ENCODE results near the gene UGT2B28. TPM values are rescaled to one million over a fixed set of nuclear protein-coding genes. Genes with fewer than 3 reads are reported as not detected.
A peak's percentile ranks its signal among the peaks of the same experiment; 100 is the strongest.
"Not testable (repeated sequence)": the region's sequence is repeated elsewhere in the genome, so short reads cannot be mapped to it uniquely, and the experiment has no call there.

Gene UGT2B28
- polyA plus RNA-seq, 1 of the 3 experiments (the other 2 are of a cell fraction): not detected

GRCh38 chr4:69309549-69310076 lies 29.3 kb downstream of the UGT2B28 start:
- DNase-seq; H2AFZ ChIP-seq (ENCODE audit: low read depth); POLR2A ChIA-PET; H3K9me3 ChIP-seq; H3K27ac ChIP-seq (ENCODE audit: low read depth in 2 of 2, low read length in 1 of 2); H3K9me2 ChIP-seq; H3K36me3 ChIP-seq (replicated peaks in 1 of 2; ENCODE audit: control insufficient read depth in 1 of 2, insufficient read depth in 2 of 2, low read length in 1 of 2); H3F3A ChIP-seq (replicated peaks; ENCODE audit: insufficient read depth); H3K27me3 ChIP-seq (ENCODE audit: insufficient read depth); H4K20me1 ChIP-seq (ENCODE audit: insufficient read depth); H3K4me3 ChIP-seq (ENCODE audit: low read depth in 2 of 2, low read length in 1 of 2); H3K9ac ChIP-seq; H3K79me2 ChIP-seq (ENCODE audit: insufficient read depth); H3K4me1 ChIP-seq (ENCODE audit: control insufficient read depth in 1 of 2, insufficient read depth in 2 of 2, low read depth in 1 of 2, low read length in 1 of 2); H3K4me2 ChIP-seq: not testable (repeated sequence)
- 20% methylated on average over 5 of the region's 5 CpGs for WGBS (ENCODE audit: low lambda C conversion rate)
- CTCF ChIA-PET: interaction anchor here (1.1 kb wide), 1 partner anchor 8 kb away, joined by 7 read pairs; no protein-coding TSS in a partner anchor

DNA sequence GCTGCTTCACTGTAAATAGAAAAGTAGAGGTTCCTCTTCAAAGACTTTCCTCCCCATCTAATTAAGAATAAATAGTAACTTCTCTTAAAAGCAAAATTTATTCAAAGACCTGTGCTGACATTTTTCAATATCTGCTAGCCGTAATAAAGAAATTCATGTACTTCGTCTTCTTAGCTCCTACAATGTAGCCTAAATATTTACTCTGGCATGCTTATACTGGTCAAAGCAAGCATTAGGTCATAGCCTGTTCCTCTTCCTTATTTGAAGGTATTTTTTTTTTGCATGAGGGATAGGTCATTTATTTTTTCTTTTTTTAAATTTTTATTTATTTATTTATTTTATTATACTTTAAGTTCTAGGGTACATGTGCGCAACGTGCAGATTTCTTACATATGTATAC lies 30.0 kb downstream of the UGT2B28 start:
- 50% methylated on average over 4 of the region's 4 CpGs for WGBS (ENCODE audit: low lambda C conversion rate)
- H3K9me3 ChIP-seq; H3K36me3 ChIP-seq (replicated peaks in 1 of 2; ENCODE audit: control insufficient read depth in 1 of 2, insufficient read depth in 2 of 2, low read length in 1 of 2); H3K27me3 ChIP-seq (ENCODE audit: insufficient read depth); H4K20me1 ChIP-seq (ENCODE audit: insufficient read depth); H2AFZ ChIP-seq (ENCODE audit: low read depth); CTCF ChIA-PET; H3K27ac ChIP-seq (ENCODE audit: low read depth in 2 of 2, low read length in 1 of 2); H3K9ac ChIP-seq; H3K4me1 ChIP-seq (ENCODE audit: control insufficient read depth in 1 of 2, insufficient read depth in 2 of 2, low read depth in 1 of 2, low read length in 1 of 2); H3F3A ChIP-seq (replicated peaks; ENCODE audit: insufficient read depth); H3K4me2 ChIP-seq; H3K79me2 ChIP-seq (ENCODE audit: insufficient read depth); DNase-seq; H3K9me2 ChIP-seq; POLR2A ChIA-PET; H3K4me3 ChIP-seq (ENCODE audit: low read depth in 2 of 2, low read length in 1 of 2): not testable (repeated sequence)

- H3K9me3 ChIP-seq; H2AFZ ChIP-seq (ENCODE audit: low read depth); H3K4me2 ChIP-seq; H3K79me2 ChIP-seq (ENCODE audit: insufficient read depth); H4K20me1 ChIP-seq (ENCODE audit: insufficient read depth); H3K27ac ChIP-seq (ENCODE audit: low read depth in 2 of 2, low read length in 1 of 2); H3K4me3 ChIP-seq (ENCODE audit: low read depth in 2 of 2, low read length in 1 of 2); H3K4me1 ChIP-seq (ENCODE audit: control insufficient read depth in 1 of 2, insufficient read depth in 2 of 2, low read depth in 1 of 2, low read length in 1 of 2); H3K9me2 ChIP-seq; POLR2A ChIA-PET; H3K9ac ChIP-seq; H3K36me3 ChIP-seq (replicated peaks in 1 of 2; ENCODE audit: control insufficient read depth in 1 of 2, insufficient read depth in 2 of 2, low read length in 1 of 2); H3F3A ChIP-seq (replicated peaks; ENCODE audit: insufficient read depth); H3K27me3 ChIP-seq (ENCODE audit: insufficient read depth): not testable (repeated sequence)
- TF ChIP-seq, protein P1, sequence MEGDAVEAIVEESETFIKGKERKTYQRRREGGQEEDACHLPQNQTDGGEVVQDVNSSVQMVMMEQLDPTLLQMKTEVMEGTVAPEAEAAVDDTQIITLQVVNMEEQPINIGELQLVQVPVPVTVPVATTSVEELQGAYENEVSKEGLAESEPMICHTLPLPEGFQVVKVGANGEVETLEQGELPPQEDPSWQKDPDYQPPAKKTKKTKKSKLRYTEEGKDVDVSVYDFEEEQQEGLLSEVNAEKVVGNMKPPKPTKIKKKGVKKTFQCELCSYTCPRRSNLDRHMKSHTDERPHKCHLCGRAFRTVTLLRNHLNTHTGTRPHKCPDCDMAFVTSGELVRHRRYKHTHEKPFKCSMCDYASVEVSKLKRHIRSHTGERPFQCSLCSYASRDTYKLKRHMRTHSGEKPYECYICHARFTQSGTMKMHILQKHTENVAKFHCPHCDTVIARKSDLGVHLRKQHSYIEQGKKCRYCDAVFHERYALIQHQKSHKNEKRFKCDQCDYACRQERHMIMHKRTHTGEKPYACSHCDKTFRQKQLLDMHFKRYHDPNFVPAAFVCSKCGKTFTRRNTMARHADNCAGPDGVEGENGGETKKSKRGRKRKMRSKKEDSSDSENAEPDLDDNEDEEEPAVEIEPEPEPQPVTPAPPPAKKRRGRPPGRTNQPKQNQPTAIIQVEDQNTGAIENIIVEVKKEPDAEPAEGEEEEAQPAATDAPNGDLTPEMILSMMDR (IDR thresholded peaks at IDR 0.05): peak; percentile 77
- peak; percentile 42 for TF ChIP-seq SMC3 (IDR thresholded peaks at IDR 0.05; ENCODE audit: low read depth, low read length)
- peak; percentile 57 for TF ChIP-seq RAD21 (IDR thresholded peaks at IDR 0.05; ENCODE audit: low read length)
- 15% methylated on average over 3 of the region's 3 CpGs for WGBS (ENCODE audit: low lambda C conversion rate)
- CTCF ChIA-PET: interaction anchor here (0.6 to 1.3 kb wide), 5 partner anchors 9 to 577 kb away, joined by 3 to 7 read pairs (median 3); no protein-coding TSS in a partner anchor
- peak; percentile 0 for DNase-seq
These were observed 37.5 kb downstream of the UGT2B28 start for GRCh38 chr4:69317669-69318298.
